Natural killer cell (primary cell): ENCODE results near the gene GTSF1L. TPM values are rescaled to one million over a fixed set of nuclear protein-coding genes. Genes with fewer than 3 reads are reported as not detected.
A peak's percentile ranks its signal among the peaks of the same experiment; 100 is the strongest.

Experiments used
- ATAC-seq, 3 donors: fragments of 150-1000 bp in 2 of 3; fragments of 200-7000 bp in 1 of 3; cut with Tn5 transposase; 1 replicate in 1 of 3; 2 replicates in 2 of 3; pipeline ENCODE4 v1.10.0; 2021; ENCODE audit warnings: mild to moderate bottlenecking in 2 of 3, moderate library complexity in 2 of 3
- DNase-seq, 2 donors: peaks; one replicate each; pipeline versions ENCODE4 v3.0.0 to v3.0.0-alpha.2; 2013 to 2021; ENCODE audit warnings: mixed read lengths in 1 of 2
- H3K27ac ChIP-seq: one replicate; pipeline ENCODE4 v1.5.1; 2013; ENCODE audit warnings: mild to moderate bottlenecking, low read length
- H3K27me3 ChIP-seq: one replicate; pipeline ENCODE4 v1.6.1; 2013; ENCODE audit warnings: low read length; ENCODE audit not compliant: control insufficient read depth, insufficient read depth
- H3K36me3 ChIP-seq: one replicate; pipeline ENCODE4 v1.6.1; 2013; ENCODE audit warnings: low read length; ENCODE audit not compliant: control insufficient read depth, insufficient read depth
- H3K4me1 ChIP-seq: one replicate; pipeline ENCODE4 v1.6.1; 2013; ENCODE audit warnings: low read length; ENCODE audit not compliant: control insufficient read depth, insufficient read depth
- H3K4me3 ChIP-seq: one replicate; pipeline ENCODE4 v1.5.1; 2013; ENCODE audit warnings: low read length
- H3K9me3 ChIP-seq: one replicate; pipeline ENCODE4 v1.6.1; 2013; ENCODE audit warnings: low read length; ENCODE audit not compliant: control insufficient read depth, insufficient read depth
- H3K27ac Mint-ChIP-seq, 2 donors: one replicate each; pipeline ENCODE4 v1.8.0; 2022; ENCODE audit warnings: mild to moderate bottlenecking in 2 of 2, mixed read lengths in 2 of 2, moderate library complexity in 1 of 2
- H3K27me3 Mint-ChIP-seq, 2 donors: one replicate each; pipeline ENCODE4 v1.8.0; 2022; ENCODE audit warnings: low read depth in 2 of 2, mixed read lengths in 2 of 2
- H3K36me3 Mint-ChIP-seq: one replicate; pipeline ENCODE4 v1.8.0; 2022; ENCODE audit warnings: mixed read lengths
- H3K4me1 Mint-ChIP-seq, 2 donors: one replicate each; pipeline ENCODE4 v1.8.0; 2022; ENCODE audit warnings: mixed read lengths in 2 of 2
- H3K4me3 Mint-ChIP-seq: one replicate; pipeline ENCODE4 v1.8.0; 2022; ENCODE audit warnings: mild to moderate bottlenecking, moderate library complexity, mixed read lengths
- H3K9me3 Mint-ChIP-seq, 2 donors: one replicate each; pipeline ENCODE4 v1.8.0; 2022; ENCODE audit warnings: mixed read lengths in 2 of 2
- CTCF ChIP-seq: fragments of 200-600 bp; IDR thresholded peaks from one replicate; pipeline ENCODE4 v1.8.0; 2022; ENCODE audit warnings: antibody characterized with exemption
- WGBS: methylation state at CpG from one replicate; pipeline ENCODE4 v1.1.7; 2013; ENCODE audit warnings: missing lambda C conversion rate; ENCODE audit not compliant: insufficient coverage; 5-methylcytosine and 5-hydroxymethylcytosine counted together
- intact Hi-C: fragments of 100-400 bp; cut with micrococcal nuclease; formaldehyde crosslinking; loops from one replicate; pipeline ENCODE4 v1.14.2; 2022
- total RNA-seq, 4 donors: library from RNA; stranded (reverse); fragments of 120-200 nt in 1 of 4; gene quantifications; one replicate each; pipeline versions ENCODE4 v1.2.3 to v1.2.4, GENCODE V29; 2013 to 2022

Gene GTSF1L
- total RNA-seq, 3 donors from 2014 or later (not counting 1 experiment from before 2014, with no cell fraction given) = not detected

GRCh38 chr20:43755851-43756250, 29.0 kb upstream of the GTSF1L start:
- no peak for ATAC-seq
- Histone ChIP-seq H3K9me3 (no peaks in the 10 kb centered on the region), H3K27me3 (peaks cover 14% of the 10 kb centered on the region), H3K4me3 (no peak overlapping the region), H3K36me3 (no peaks in the 10 kb centered on the region), H3K27ac (no peak overlapping the region), H3K4me1 (peaks cover 24% of the 10 kb centered on the region)
- peaks cover 45 to 65% of the 10 kb centered on the region in 2 donors for H3K27me3 Mint-ChIP-seq
- intact Hi-C loops = no loop called here
- H3K9me3 Mint-ChIP-seq = no peaks in the 10 kb centered on the region
- DNase-seq = no peak
- TF ChIP-seq CTCF = no peak
- H3K4me3 Mint-ChIP-seq = no peak overlapping the region
- no peaks in the 10 kb centered on the region for H3K36me3 Mint-ChIP-seq
- no peak overlapping the region for H3K27ac Mint-ChIP-seq
- peaks cover 22 to 26% of the 10 kb centered on the region in 2 donors for H3K4me1 Mint-ChIP-seq
- 93% methylated on average over 8 of the region's 8 CpGs for WGBS

- Mint-ChIP-seq H3K4me1 (peaks cover 25 to 31% of the 10 kb centered on the region in 2 donors), H3K4me3 (no peak overlapping the region), H3K36me3 (no peaks in the 10 kb centered on the region), H3K9me3 (no peaks in the 10 kb centered on the region), H3K27me3 (peaks cover 48 to 70% of the 10 kb centered on the region in 2 donors), H3K27ac (no peak overlapping the region)
- DNase-seq (no peak), ATAC-seq (no peak)
- Histone ChIP-seq H3K27ac (no peak overlapping the region), H3K9me3 (no peaks in the 10 kb centered on the region), H3K27me3 (peaks cover 17% of the 10 kb centered on the region), H3K4me1 (peaks cover 27% of the 10 kb centered on the region), H3K4me3 (no peak overlapping the region), H3K36me3 (no peaks in the 10 kb centered on the region)
- intact Hi-C loops = no loop called here
- WGBS = 93% methylated on average over 7 of the region's 7 CpGs
- no peak for TF ChIP-seq CTCF
Observed at GRCh38 chr20:43755390-43755789, 28.6 kb upstream of the GTSF1L start.

- H3K36me3 Mint-ChIP-seq = no peaks in the 10 kb centered on the region
Observed at GRCh38 chr20:43752561-43753301, 25.9 kb upstream of the GTSF1L start.

More at GRCh38 chr20:43752561-43753301, 25.9 kb upstream of the GTSF1L start:
- no peaks in the 10 kb centered on the region for H3K36me3 ChIP-seq
- WGBS = 34% methylated on average over 13 of the region's 13 CpGs
- DNase-seq (peak; percentile 20 to 37), ATAC-seq (peak; percentile 32 to 81 (median 79))
- H3K9me3 ChIP-seq = no peaks in the 10 kb centered on the region
- intact Hi-C loops = no loop called here
- Mint-ChIP-seq H3K9me3 (no peaks in the 10 kb centered on the region), H3K4me1 (peaks cover 30 to 38% of the 10 kb centered on the region in 2 donors), H3K27me3 (peaks cover 49 to 50% of the 10 kb centered on the region in 2 donors), H3K27ac (peak overlapping the region in 1 of 2 donors; percentile 74), H3K4me3 (peak overlapping the region; percentile 66)
- no peak overlapping the region for H3K27ac ChIP-seq
- no peak overlapping the region for H3K4me3 ChIP-seq
- peaks cover 36% of the 10 kb centered on the region for H3K4me1 ChIP-seq
- H3K27me3 ChIP-seq = peaks cover 26% of the 10 kb centered on the region
- TF ChIP-seq CTCF = no peak
